ENCODE data around the gene PRSS8. TPM values are rescaled to one million over a fixed set of nuclear protein-coding genes. Genes with fewer than 3 reads are reported as not detected.

Gene PRSS8
- total RNA-seq, 4 donors from 2014 or later = 42.1 to 89.9 (median 72.8) TPM

GRCh38 chr16:31087481-31087880 is 48.0 kb downstream of the PRSS8 start:
- TF ChIP-seq CTCF (IDR thresholded peaks at IDR 0.05) (no peak), POLR2A (IDR thresholded peaks at IDR 0.05) (no peak)
- DNase-seq = no peak
- H3K27me3 ChIP-seq = no peaks in the 10 kb centered on the region
- no peak overlapping the region for H3K4me3 ChIP-seq (replicated peaks in 1 of 3)
- no peak overlapping the region for H3K27ac ChIP-seq
- 87 to 89% methylated on average over 3 to 7 of the region's 8 CpGs for WGBS, 2 donors
- H3K9me3 ChIP-seq = no peaks in the 10 kb centered on the region
- intact Hi-C loops (cut with DNase I) = no loop called here
- H3K4me1 ChIP-seq = no peaks in the 10 kb centered on the region
- H3K36me3 ChIP-seq = peaks cover 4 to 6% of the 10 kb centered on the region in 2 donors

GRCh38 chr16:31086629-31086906 is 49.0 kb downstream of the PRSS8 start:
- H3K4me3 ChIP-seq (replicated peaks in 1 of 3) = no peak overlapping the region
- TF ChIP-seq CTCF (IDR thresholded peaks at IDR 0.05) (no peak), POLR2A (IDR thresholded peaks at IDR 0.05) (no peak)
- H3K9me3 ChIP-seq = no peaks in the 10 kb centered on the region
- H3K27me3 ChIP-seq = no peaks in the 10 kb centered on the region
- no peak overlapping the region for H3K27ac ChIP-seq
- intact Hi-C loops (cut with DNase I) = no loop called here
- WGBS, 2 donors = 96% methylated on average over 3 of the region's 6 CpGs; no CpG with 5 or more reads in 1 of the 2 donors
- peaks cover 6 to 7% of the 10 kb centered on the region in 2 donors for H3K36me3 ChIP-seq
- H3K4me1 ChIP-seq = no peaks in the 10 kb centered on the region
- DNase-seq = no peak

- WGBS, 2 donors = 92% methylated on average over 14 to 16 of the region's 18 CpGs
- no peak overlapping the region for H3K4me3 ChIP-seq (replicated peaks in 1 of 3)
- no peaks in the 10 kb centered on the region for H3K4me1 ChIP-seq
- DNase-seq = no peak
- H3K27ac ChIP-seq = no peak overlapping the region
- no peaks in the 10 kb centered on the region for H3K27me3 ChIP-seq
- intact Hi-C loops (cut with DNase I) = no loop called here
- peaks cover 8 to 11% of the 10 kb centered on the region in 2 donors for H3K36me3 ChIP-seq
- no peaks in the 10 kb centered on the region for H3K9me3 ChIP-seq
- no peak for TF ChIP-seq CTCF (IDR thresholded peaks at IDR 0.05)
- no peak for TF ChIP-seq POLR2A (IDR thresholded peaks at IDR 0.05)
These were observed 49.5 kb downstream of the PRSS8 start for GRCh38 chr16:31085873-31086628.

DNA sequence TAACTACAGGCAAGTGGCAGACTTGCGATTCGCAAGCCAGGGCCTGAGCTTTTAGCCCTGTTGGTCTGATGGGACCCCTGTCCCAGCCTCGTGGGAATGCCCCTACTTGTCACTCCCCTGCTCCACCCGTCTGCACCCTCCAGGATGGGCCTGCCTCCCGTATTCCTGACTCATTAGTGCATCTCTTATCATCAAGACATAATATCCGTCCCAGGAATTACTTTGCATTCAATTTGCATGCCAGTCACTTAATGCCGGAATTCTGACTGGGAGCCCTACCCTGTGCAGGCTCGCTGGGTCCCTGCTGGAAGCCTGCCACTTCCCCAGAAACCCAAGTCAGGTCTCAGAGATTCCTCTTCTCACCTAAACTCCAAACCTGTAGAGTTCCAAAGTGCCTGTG is 50.1 kb downstream of the PRSS8 start:
- H3K27me3 ChIP-seq = no peaks in the 10 kb centered on the region
- no peak for DNase-seq
- H3K4me1 ChIP-seq = no peaks in the 10 kb centered on the region
- no peak overlapping the region for H3K4me3 ChIP-seq (replicated peaks in 1 of 3)
- 83 to 92% methylated on average over 8 of the region's 8 CpGs for WGBS, 2 donors
- no peak for TF ChIP-seq POLR2A (IDR thresholded peaks at IDR 0.05)
- TF ChIP-seq CTCF (IDR thresholded peaks at IDR 0.05) = no peak
- H3K27ac ChIP-seq = no peak overlapping the region
- peaks cover 8 to 14% of the 10 kb centered on the region in 2 donors for H3K36me3 ChIP-seq
- H3K9me3 ChIP-seq = no peaks in the 10 kb centered on the region
- intact Hi-C loops (cut with DNase I) = no loop called here

- Histone ChIP-seq H3K36me3 (peaks cover 15 to 20% of the 10 kb centered on the region in 2 donors), H3K27ac (no peak overlapping the region), H3K4me3 (replicated peaks in 1 of 3) (no peak overlapping the region), H3K27me3 (no peaks in the 10 kb centered on the region), H3K4me1 (no peaks in the 10 kb centered on the region), H3K9me3 (no peaks in the 10 kb centered on the region)
- intact Hi-C loops (cut with DNase I) = no loop called here
- no peak for DNase-seq
- no peak for TF ChIP-seq CTCF (IDR thresholded peaks at IDR 0.05)
- TF ChIP-seq POLR2A (IDR thresholded peaks at IDR 0.05) = no peak
- 75 to 93% methylated on average over 10 to 11 of the region's 16 CpGs for WGBS, 2 donors
These were observed 50.8 kb downstream of the PRSS8 start for GRCh38 chr16:31084584-31085302.

Data from thyroid gland (tissue), 4 donors.